ENCODE results near the gene NPC2.
"Not testable (repeated sequence)": the region's sequence is repeated elsewhere in the genome, so short reads cannot be mapped to it uniquely, and the experiment has no call there.

NPC2 gene

GRCh38 chr14:74472601-74473000, 20.5 kb downstream of the NPC2 start:
- H3K36me3 Mint-ChIP-seq: peaks cover 6% of the 10 kb centered on the region
- H3K4me1 Mint-ChIP-seq: no peaks in the 10 kb centered on the region
- no peak overlapping the region for H3K27ac Mint-ChIP-seq
- no peaks in the 10 kb centered on the region for H3K27me3 Mint-ChIP-seq
- H3K4me3 Mint-ChIP-seq: no peak overlapping the region
- no peaks in the 10 kb centered on the region for H3K9me3 Mint-ChIP-seq

DNA sequence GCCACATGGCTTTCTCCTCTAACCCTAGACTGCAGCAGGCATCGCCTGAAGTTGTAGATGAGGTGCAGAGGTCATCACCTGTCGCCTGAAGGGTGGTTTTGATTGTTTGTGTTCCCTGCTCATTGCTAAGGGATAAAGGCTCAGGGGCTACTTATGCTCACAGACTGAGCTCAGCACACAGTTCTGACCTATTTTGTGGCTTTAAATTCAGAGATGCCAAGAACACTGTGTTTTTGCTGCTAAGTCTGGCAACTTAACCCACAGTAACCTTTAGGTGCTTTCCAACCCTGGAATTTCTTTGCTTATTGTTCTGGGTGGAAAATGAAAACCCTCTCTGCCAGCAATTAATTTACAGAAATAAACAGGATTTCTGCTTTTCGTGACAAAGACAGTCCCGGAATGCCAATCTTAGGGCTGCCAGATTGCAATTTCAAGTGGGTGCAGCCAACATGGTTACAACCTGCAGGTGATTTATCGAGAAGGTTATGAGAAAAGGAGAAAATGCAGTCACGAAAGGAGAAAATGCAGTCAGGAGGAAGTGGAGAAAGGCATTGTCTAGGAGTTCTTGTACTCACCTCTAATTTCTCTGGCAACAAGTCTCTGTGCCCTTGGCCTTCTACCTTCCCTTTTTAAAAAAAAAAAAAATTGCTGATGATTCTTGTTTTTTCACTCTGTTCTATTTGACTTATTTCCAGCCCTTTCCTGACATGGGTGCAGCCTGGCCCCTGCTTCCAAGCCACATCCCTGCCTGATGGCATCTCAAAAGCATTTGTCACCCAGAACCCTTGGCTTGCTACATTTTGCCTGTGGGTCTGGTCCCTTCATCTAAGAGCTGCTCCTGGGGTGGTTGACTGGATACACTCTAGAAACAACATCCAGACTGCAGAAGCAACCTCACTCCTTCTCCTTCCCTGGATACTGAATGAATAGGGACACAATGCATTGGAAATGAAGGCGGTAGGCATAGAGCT, 23.3 kb downstream of the NPC2 start:
- no peaks in the 10 kb centered on the region for H3K9me3 Mint-ChIP-seq
- H3K27ac Mint-ChIP-seq: no peak overlapping the region
- no peaks in the 10 kb centered on the region for H3K27me3 Mint-ChIP-seq
- H3K4me1 Mint-ChIP-seq: no peaks in the 10 kb centered on the region
- H3K36me3 Mint-ChIP-seq: peaks cover 6% of the 10 kb centered on the region
- H3K4me3 Mint-ChIP-seq: no peak overlapping the region

DNA sequence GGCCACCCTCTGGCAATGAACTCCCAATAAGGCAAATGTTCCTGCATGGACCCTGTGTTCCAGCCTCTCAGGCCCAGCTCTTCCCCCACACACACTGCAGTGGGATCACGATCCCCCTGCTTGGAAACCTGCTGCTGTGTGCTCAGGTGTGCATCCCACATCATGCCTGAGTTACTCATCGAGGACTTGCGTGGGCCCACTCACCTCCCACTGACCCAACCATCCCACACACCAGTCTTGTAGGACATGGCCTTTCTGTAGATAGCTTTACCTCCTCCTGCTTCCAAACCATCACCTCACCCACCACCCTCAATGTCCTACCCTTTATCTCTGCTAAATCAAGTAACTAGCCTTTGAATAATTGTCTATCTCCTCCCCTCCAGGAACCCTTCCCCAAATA, 24.6 kb downstream of the NPC2 start:
- no peaks in the 10 kb centered on the region for H3K27me3 Mint-ChIP-seq
- peaks cover 4% of the 10 kb centered on the region for H3K36me3 Mint-ChIP-seq
- no peaks in the 10 kb centered on the region for H3K4me1 Mint-ChIP-seq
- H3K9me3 Mint-ChIP-seq: no peaks in the 10 kb centered on the region
- H3K4me3 Mint-ChIP-seq: no peak overlapping the region
- H3K27ac Mint-ChIP-seq: no peak overlapping the region

DNA sequence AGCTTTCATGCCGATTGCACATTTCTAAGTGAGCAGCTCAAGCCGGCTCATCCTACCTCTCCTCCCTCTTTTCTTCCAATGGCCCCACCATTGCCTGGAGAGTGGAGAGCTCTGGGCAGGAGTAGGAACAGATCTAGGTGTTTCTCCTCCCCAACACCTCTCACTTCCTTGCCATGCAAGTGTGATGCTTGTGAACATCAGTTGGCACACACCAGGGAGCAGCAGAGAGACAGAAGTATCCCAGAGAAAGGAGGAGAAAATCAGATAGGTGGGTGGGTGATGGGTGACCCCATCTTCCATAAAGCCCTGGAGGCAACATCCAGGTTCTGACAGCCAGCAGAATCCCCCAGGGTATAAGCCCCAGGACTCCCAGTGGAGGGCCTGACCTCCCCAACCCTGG, 27.8 kb downstream of the NPC2 start:
- Mint-ChIP-seq H3K4me3 (no peak overlapping the region), H3K27ac (no peak overlapping the region), H3K4me1 (no peaks in the 10 kb centered on the region), H3K27me3 (no peaks in the 10 kb centered on the region), H3K9me3 (no peaks in the 10 kb centered on the region), H3K36me3 (no peaks in the 10 kb centered on the region)

DNA sequence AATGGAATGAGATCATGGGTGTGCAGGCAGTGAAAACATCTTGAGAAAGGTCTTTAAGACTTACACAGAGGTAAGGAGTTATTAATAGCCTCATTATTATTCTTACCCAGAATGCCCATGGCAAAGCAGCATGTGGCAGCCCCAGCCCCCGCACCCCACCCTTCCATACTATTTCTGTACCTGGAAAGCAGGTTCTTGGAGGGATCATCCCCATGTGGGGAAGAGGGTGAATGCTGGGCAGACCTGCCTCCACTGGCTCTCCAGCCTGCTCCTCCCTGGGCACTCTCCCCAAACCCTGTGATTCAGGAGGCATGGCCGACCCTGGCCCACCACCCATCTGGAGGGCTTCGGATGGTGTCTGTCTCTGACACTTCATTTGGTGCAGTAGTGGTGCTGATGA, 28.3 kb downstream of the NPC2 start:
- Mint-ChIP-seq H3K4me1 (no peaks in the 10 kb centered on the region), H3K9me3 (no peaks in the 10 kb centered on the region)

DNA sequence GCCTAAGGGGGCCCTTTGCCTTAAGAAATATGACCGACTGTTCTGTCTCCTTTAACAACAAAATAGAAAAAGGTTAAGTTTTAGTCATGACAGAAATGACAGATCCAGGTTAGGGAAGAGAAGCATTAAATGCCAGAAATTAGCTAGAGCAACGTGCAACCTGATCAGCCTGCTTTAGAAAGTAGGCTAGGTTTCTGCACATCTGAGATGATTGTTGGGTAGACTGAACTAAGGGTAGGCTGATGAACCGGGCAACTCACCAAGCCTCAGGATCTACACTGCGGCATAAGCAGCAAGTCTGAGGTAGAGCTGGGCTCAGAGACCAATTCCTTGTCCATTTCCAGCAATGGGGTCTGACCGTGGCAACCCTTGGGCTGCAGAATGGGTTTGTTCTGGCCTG, 29.4 kb downstream of the NPC2 start:
- Mint-ChIP-seq H3K27me3 (no peaks in the 10 kb centered on the region), H3K27ac (no peak overlapping the region), H3K4me3 (no peak overlapping the region), H3K9me3 (no peaks in the 10 kb centered on the region), H3K36me3 (no peaks in the 10 kb centered on the region), H3K4me1 (no peaks in the 10 kb centered on the region)

More for the DNA sequence above, 28.3 kb downstream of the NPC2 start:
- no peak overlapping the region for H3K27ac Mint-ChIP-seq
- no peaks in the 10 kb centered on the region for H3K27me3 Mint-ChIP-seq
- H3K36me3 Mint-ChIP-seq: no peaks in the 10 kb centered on the region
- H3K4me3 Mint-ChIP-seq: no peak overlapping the region

- H3K27me3 Mint-ChIP-seq: no peaks in the 10 kb centered on the region
- H3K4me3 Mint-ChIP-seq: no peak overlapping the region
- H3K27ac Mint-ChIP-seq: no peak overlapping the region
- H3K9me3 Mint-ChIP-seq: no peaks in the 10 kb centered on the region
- no peaks in the 10 kb centered on the region for H3K4me1 Mint-ChIP-seq
- H3K36me3 Mint-ChIP-seq: no peaks in the 10 kb centered on the region
These were observed 30.1 kb downstream of the NPC2 start for GRCh38 chr14:74462993-74463392.

DNA sequence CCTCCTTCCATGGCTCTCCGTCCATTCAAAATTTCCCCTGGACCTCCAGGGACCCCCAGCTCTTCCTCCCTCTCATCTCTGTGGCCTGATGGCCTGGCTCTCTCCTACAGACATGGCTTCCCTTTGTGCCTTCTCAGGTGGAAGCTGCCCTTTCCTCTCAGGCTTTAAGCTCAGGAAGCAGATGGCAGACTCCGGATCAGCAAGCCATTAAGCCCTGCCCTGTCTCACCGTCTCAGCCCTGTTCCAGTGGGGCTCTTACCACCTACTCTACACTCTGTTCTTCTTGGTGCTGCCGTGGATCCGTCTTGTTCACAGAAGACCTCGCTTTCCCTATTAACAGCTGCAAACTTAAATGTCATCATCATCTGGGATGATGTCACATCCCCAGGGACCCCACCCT, 33.1 kb downstream of the NPC2 start:
- no peaks in the 10 kb centered on the region for H3K9me3 Mint-ChIP-seq
- no peak overlapping the region for H3K27ac Mint-ChIP-seq
- H3K4me3 Mint-ChIP-seq: no peak overlapping the region
- no peaks in the 10 kb centered on the region for H3K36me3 Mint-ChIP-seq
- H3K4me1 Mint-ChIP-seq: no peaks in the 10 kb centered on the region
- H3K27me3 Mint-ChIP-seq: no peaks in the 10 kb centered on the region

DNA sequence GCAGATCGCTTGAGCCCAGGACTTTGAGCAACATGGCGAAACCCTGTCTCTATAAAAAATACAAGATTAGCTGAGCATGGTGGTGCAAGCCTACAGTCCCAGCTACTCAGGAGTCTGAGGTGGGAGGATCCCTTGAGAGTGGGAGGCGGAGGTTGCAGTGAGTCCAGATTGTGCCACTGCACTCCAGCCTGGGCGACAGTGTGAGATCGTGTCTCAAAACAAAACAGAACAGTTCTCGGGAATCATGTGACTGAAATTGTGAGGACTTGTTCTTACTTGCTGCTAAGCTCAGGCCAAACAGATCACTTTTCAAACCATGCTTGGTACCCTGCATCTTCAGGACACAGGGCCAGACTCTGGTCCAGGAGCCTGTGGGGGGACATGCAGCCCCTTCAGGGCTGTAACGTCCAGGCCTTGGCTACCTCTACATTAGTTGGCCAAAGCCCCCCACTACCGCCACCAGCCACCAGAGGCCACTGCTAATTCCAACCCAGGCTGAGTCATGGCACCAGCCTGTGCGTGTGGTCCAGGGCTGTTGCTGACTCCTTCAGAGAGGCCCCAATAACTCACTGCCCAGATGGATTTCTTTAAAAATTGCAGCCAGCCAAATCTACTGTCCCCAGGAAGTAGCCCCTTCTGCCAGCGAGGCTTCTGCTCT, 33.7 kb downstream of the NPC2 start:
- H3K4me1 Mint-ChIP-seq: no peaks in the 10 kb centered on the region
- no peaks in the 10 kb centered on the region for H3K27me3 Mint-ChIP-seq
- H3K36me3 Mint-ChIP-seq: peaks cover 2% of the 10 kb centered on the region
- no peaks in the 10 kb centered on the region for H3K9me3 Mint-ChIP-seq
- no peak overlapping the region for H3K27ac Mint-ChIP-seq
- no peak overlapping the region for H3K4me3 Mint-ChIP-seq

DNA sequence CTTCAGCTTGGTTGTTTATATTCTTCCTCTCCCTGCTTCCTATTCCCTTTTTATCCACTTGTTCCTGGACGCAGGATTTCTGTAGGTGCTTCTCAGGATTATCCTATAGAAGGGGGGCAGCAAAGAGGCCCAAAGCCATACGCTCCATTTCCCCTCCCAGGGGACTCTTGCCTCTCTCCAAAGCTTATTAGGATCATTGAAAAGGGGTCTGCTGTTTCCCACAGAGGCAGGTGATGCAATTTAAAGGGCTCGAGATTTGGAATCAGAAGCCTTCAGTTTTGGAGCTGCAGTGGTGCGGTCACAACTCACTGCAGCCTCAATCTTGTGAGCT, 35.6 kb downstream of the NPC2 start:
- H3K27ac Mint-ChIP-seq: no peak overlapping the region
- no peaks in the 10 kb centered on the region for H3K27me3 Mint-ChIP-seq
- no peaks in the 10 kb centered on the region for H3K4me1 Mint-ChIP-seq
- no peak overlapping the region for H3K4me3 Mint-ChIP-seq
- H3K36me3 Mint-ChIP-seq: peaks cover 2% of the 10 kb centered on the region
- no peaks in the 10 kb centered on the region for H3K9me3 Mint-ChIP-seq

- Mint-ChIP-seq H3K4me1 (no peaks in the 10 kb centered on the region), H3K27ac (no peak overlapping the region), H3K36me3 (peaks cover 2% of the 10 kb centered on the region), H3K4me3 (no peak overlapping the region), H3K9me3 (no peaks in the 10 kb centered on the region), H3K27me3 (no peaks in the 10 kb centered on the region)
These were observed 36.2 kb downstream of the NPC2 start for GRCh38 chr14:74456684-74457564.

DNA sequence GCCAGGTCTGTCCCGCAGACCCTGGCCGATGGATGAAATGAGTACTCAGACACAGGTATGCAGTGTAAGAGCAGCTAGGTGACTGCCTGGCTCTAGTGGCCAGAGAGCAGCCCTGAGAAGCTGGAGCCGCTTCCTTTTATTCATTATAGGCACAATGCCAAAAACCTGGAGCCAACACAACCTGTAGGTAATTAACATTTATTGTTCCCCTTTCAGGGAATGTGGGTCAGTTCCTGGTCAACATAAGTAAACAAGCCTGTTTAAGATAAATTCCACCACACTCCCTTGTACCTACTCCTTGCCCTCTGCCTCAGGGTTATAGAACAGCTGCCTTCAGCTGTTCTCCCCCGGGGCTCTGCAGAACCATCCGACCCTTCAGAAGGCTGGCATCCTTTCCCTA, 38.7 kb downstream of the NPC2 start:
- H3K9me3 Mint-ChIP-seq, H3K4me1 Mint-ChIP-seq, H3K4me3 Mint-ChIP-seq, H3K27ac Mint-ChIP-seq, H3K27me3 Mint-ChIP-seq, H3K36me3 Mint-ChIP-seq: not testable (repeated sequence)

- Mint-ChIP-seq H3K27me3 (peaks cover 2% of the 10 kb centered on the region), H3K9me3 (no peaks in the 10 kb centered on the region)
These were observed 48.2 kb downstream of the NPC2 start for GRCh38 chr14:74444866-74445265.

GRCh38 chr14:74442757-74443156, 50.3 kb downstream of the NPC2 start:
- H3K36me3 Mint-ChIP-seq: no peaks in the 10 kb centered on the region
- no peak overlapping the region for H3K4me3 Mint-ChIP-seq
- peaks cover 4% of the 10 kb centered on the region for H3K27me3 Mint-ChIP-seq
- H3K27ac Mint-ChIP-seq: no peak overlapping the region
- H3K9me3 Mint-ChIP-seq: no peaks in the 10 kb centered on the region
- H3K4me1 Mint-ChIP-seq: no peaks in the 10 kb centered on the region

More at GRCh38 chr14:74444866-74445265, 48.2 kb downstream of the NPC2 start:
- H3K4me1 Mint-ChIP-seq: no peaks in the 10 kb centered on the region
- no peaks in the 10 kb centered on the region for H3K36me3 Mint-ChIP-seq
- no peak overlapping the region for H3K27ac Mint-ChIP-seq
- no peak overlapping the region for H3K4me3 Mint-ChIP-seq

DNA sequence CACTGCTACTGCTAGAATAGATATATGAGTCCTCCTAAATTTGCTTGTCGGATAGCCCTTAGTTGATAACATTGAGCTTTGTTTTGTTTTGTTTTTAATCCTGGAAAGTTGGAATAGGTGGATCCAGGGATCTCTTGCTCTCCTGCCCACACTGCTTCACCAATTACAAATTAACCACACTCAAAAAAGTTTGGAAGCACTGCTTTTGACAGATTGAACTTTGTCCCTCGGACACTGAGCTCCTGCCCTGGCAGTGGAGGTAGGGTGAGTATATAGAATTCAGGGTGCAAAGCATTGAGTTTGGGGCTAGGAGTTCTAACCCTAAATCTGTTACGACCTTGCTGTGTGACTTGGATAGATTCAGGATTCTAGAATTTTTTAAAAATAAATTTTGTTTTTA, 52.0 kb downstream of the NPC2 start:
- no peaks in the 10 kb centered on the region for H3K4me1 Mint-ChIP-seq
- H3K4me3 Mint-ChIP-seq: no peak overlapping the region
- no peaks in the 10 kb centered on the region for H3K9me3 Mint-ChIP-seq
- H3K36me3 Mint-ChIP-seq: no peaks in the 10 kb centered on the region
- H3K27me3 Mint-ChIP-seq: peaks cover 6% of the 10 kb centered on the region
- no peak overlapping the region for H3K27ac Mint-ChIP-seq

Data from activated naive CD4-positive, alpha-beta T cell treated with anti-CD3 and anti-CD28 coated beads, Interleukin-2, amount 50 U/mL, for 24 hours (primary cell).